ENCODE data around the gene ZIK1.

DNA sequence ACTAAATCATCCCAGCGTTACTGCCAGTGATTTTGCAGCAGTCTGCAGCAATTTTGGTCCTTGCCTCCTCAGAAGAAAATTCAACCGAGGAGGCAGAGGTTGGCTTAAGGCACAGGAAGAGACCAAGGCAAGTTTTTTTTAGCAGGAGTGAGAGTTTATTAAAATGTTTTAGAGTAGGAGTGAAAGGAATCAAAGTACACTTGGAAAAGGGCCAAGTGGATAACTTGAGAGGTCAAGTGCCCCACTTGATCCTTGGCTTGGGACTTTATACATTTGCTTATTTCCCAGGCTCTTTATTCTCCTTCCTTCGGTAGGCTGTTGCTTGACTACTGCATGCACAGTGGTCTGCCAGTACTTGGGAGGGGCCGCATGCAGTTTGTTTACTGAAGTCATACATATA lies 27.2 kb downstream of the ZIK1 start:
- no peak for TF ChIP-seq POLR2A (IDR thresholded peaks at IDR 0.05; ENCODE audit: low read depth, low read length)
- TF ChIP-seq CTCF (IDR thresholded peaks at IDR 0.05; ENCODE audit: extremely low read depth in 1 of 2, insufficient read depth in 1 of 2, low read depth in 1 of 2, low read length in 2 of 2) = no peak
- no peak for TF ChIP-seq GATA2 (IDR thresholded peaks at IDR 0.05; ENCODE audit: insufficient read depth, insufficient read length, low read depth, low read length)
- TF ChIP-seq, protein P1, sequence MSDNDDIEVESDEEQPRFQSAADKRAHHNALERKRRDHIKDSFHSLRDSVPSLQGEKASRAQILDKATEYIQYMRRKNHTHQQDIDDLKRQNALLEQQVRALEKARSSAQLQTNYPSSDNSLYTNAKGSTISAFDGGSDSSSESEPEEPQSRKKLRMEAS (IDR thresholded peaks at IDR 0.05; ENCODE audit: insufficient read depth, insufficient read length) = no peak
